Stimulated activated CD4-positive, alpha-beta T cell treated with anti-CD3 and anti-CD28 coated beads, Interleukin-2, amount 100 ng/mL, for 48 hours (primary cell): ENCODE results near the gene NOS3.
"Not testable (repeated sequence)": the region's sequence is repeated elsewhere in the genome, so short reads cannot be mapped to it uniquely, and the experiment has no call there.

ENCODE experiments used
- DNase-seq, 2 donors: peaks; one replicate each; pipeline ENCODE4 v3.0.0-alpha.2; 2020

Gene NOS3

DNA sequence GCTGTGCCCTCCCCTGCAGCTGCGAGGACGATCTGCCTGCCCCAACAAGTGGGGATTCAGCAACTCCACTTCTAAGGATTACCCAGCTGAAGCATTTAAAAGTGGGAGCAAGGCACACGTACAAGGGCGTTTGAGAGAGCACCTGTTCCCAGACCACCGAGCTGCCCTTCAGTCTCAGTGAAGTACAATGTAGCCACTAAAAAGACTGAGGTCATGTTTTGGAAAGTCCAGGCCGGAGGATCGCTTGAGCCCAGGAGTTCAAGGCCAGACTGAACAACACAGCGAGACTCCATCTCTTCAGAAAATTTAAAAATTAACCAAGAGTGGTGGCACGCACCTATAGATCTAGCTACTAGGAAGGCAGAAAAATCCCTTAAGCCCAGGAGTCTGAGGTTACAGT lies 14.7 kb downstream of the NOS3 start:
- no peak for DNase-seq

DNA sequence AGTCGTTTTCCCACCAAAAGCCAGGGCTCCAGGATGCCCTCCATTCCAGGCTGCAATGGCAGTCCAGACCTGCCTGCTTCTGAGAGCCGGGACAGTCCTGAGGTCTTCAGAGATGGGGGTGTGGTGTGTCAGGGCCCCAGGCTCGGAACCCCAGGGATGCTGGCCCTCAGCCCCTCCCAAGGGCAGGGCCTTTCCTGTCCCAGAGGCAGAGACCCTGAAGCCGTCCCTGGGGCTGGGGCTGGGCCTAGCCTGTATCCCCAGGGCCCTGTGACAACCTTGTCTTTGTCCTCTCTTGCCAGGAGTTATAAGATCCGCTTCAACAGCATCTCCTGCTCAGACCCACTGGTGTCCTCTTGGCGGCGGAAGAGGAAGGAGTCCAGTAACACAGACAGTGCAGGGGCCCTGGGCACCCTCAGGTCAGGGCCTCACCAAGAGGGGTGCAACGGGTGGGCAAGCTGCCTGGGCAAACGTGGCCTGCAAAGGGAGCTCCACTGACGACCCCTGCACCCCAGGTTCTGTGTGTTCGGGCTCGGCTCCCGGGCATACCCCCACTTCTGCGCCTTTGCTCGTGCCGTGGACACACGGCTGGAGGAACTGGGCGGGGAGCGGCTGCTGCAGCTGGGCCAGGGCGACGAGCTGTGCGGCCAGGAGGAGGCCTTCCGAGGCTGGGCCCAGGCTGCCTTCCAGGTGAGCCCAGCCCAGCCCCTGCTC lies 15.9 kb downstream of the NOS3 start:
- no peak for DNase-seq

DNA sequence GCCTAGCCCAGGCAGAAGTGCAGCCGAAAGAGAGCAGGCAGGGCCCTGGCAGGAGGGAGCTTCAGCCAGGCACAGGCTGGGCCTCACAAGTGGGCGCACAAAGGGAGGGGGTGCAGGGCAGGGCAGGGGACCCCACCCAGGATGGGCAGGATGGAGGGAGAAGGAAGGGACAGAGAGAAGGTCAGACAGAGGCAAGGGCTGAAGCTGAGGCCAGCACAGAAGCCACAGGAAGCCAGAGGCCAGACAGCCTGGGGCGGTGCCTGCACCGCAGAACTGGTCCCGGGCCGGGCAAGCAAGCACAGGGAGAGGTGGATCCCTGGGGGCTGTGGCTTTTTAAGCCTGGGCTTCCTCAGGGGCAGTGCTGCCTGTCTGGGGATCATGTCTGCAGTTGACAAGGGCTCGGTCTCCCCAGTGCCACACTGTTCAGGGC lies 16.7 kb downstream of the NOS3 start:
- DNase-seq: no peak

DNA sequence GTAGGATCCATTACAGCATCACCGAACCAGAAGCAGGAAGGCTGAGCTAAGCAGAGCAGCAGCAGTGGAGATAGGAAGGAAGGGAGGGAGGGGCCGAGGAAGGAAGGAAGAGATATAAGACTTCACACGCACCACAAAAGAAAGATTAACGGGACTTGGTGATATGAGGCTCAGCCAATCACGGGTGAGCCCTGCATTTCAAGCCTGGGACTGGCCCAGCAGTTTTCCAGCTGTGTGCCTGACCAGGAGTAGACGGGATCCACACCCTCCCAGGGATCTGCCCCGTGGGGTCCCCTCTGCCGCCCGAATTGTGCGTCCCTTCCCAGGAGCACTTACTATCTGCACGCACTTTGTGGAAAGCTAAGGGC lies 17.3 kb downstream of the NOS3 start:
- no peak for DNase-seq

DNA sequence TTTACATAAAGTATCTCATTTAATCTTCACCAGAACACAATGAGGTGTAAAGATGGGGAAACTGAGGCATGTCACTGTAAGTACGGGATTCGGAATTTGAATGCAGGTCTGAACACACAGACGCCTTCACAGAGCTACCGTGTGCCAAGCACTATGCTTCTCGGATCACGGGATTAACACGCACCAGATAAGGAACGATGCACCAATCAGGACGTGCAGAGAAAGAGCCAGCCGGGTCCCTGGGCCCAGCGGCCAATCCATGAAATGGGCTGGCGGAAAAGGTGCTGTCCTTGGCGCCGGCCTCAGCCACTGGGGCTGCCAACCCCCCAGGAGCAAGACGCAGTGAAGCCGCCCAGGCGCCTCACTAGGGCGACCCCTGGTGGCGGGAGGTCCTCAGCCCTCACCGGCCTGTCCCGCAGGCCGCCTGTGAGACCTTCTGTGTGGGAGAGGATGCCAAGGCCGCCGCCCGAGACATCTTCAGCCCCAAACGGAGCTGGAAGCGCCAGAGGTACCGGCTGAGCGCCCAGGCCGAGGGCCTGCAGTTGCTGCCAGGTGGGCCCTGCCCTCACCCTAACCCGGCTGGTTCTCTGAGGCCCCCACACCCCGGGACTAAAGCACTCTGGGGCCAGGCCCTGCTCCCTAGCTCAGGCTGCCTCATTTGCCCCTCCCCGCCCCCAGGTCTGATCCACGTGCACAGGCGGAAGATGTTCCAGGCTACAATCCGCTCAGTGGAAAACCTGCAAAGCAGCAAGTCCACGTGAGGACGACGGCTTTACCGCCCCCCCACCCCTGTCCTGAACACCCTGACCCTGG lies 17.9 kb downstream of the NOS3 start:
- peak; percentile 83 to 90 for DNase-seq

DNA sequence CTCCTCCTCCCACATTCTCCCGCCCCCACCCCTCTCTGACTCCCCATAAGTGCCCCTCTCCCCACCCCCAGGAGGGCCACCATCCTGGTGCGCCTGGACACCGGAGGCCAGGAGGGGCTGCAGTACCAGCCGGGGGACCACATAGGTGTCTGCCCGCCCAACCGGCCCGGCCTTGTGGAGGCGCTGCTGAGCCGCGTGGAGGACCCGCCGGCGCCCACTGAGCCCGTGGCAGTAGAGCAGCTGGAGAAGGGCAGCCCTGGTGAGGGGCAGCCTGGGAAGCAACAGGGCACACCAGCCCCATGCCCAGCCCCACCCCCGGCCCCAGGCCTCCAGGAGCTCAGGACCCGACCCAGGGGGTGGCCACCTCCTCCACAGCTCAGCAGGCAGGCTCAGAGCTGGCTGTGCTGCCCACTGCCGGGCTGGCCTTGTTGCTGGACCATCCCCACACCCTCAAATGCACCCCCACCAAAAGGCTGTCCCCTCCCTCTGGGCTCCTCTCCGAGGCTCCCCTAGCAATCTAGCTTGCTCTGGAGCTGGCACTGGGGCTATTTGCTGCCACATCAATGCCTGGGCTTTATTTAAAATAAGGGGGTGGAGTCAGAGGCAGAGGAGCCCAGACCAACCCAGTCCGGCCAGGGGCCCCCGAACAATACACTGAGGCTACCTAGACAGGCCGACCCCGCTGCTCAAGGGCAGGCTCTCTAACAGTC lies 18.7 kb downstream of the NOS3 start:
- no peak for DNase-seq

DNA sequence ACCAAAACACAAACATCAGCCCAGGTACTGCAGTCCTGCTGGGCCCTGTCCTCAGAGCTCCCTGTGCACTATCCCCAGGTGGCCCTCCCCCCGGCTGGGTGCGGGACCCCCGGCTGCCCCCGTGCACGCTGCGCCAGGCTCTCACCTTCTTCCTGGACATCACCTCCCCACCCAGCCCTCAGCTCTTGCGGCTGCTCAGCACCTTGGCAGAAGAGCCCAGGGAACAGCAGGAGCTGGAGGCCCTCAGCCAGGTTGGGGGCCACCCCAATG lies 19.2 kb downstream of the NOS3 start:
- no peak for DNase-seq

DNA sequence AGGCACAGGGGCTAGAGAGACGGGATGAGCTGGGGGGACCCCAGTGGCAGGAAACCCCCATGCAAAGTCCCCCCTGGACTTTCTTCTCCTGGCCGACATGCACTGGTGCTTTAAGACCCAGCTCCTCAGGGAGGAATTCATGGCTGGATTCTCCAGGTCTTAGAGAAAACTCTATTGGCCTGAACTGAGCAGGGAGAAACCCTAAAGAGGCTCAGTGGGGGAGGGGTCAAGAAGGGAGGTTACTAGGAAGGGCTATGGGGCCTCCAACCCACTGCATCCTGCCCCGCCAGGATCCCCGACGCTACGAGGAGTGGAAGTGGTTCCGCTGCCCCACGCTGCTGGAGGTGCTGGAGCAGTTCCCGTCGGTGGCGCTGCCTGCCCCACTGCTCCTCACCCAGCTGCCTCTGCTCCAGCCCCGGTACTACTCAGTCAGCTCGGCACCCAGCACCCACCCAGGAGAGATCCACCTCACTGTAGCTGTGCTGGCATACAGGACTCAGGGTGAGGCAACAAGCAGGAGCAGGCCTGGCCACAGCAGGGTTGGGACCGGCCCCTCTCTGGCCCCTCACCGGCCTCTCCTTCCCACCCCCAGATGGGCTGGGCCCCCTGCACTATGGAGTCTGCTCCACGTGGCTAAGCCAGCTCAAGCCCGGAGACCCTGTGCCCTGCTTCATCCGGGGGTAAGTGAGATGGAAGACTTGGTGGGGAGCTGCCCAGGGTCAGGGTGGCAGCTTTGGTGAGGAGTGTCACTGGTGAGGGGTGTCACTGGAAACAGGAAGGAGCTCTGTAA lies 19.7 kb downstream of the NOS3 start:
- DNase-seq: no peak

DNA sequence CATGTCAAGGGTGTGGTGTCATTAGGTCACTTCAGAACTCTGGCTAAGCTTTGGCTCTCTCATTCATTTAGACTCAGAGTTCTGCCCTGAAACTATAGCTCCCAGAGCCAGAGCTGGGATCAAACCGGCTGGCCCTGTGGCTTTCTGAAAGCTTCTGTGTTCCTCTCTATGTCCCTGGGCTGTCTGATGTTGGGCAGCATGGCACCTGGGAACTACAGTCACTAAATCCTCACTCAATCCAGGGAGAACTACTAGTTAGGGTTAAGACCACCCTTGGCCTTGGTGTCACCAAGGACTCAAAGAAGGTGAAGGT lies 20.2 kb downstream of the NOS3 start:
- no peak for DNase-seq

DNA sequence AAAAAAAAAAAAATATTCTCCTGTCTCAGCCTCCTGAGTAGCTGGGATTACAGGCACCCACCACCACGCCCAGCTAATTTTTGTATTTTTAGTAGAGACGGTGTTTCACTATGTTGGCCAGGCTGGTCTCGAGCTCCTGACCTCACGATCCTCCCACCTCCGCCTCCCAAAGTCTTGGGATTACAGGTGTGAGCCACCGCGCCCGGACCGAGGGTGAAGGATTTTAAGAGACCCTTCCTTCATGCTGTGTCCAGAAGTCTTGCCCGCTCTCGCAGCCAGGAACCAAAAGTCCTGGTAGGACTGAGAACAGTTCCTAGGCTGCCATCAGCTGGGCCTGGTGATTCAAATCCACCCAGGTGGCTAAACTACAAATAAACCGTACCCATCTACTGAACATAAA lies 20.8 kb downstream of the NOS3 start:
- DNase-seq: not testable (repeated sequence)

DNA sequence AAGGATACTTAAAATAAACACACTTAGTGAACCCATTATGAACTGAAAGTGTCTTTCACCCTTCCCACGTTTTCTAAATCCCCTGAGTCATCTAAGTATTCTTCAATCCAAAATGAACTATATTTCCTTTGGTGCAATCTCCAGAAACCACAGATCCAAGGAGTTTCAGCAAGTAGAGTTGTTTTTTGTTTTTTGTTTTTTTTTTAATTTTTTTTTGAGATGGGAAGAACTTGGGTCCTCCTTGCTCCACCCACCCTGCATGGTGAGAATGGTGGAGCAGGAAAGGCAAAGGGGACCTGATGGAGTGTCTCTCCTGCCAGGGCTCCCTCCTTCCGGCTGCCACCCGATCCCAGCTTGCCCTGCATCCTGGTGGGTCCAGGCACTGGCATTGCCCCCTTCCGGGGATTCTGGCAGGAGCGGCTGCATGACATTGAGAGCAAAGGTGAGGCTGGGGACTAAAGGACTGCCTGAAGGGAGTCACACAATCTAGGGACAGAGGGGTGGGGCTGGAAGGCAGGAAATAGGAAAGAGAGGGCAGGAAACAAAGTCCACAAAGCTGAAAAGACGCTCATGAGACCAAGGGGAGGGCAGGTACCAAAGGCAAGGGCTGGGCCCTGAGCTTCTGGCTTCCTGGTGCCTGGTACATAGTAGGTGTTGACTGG lies 21.3 kb downstream of the NOS3 start:
- no peak for DNase-seq

DNA sequence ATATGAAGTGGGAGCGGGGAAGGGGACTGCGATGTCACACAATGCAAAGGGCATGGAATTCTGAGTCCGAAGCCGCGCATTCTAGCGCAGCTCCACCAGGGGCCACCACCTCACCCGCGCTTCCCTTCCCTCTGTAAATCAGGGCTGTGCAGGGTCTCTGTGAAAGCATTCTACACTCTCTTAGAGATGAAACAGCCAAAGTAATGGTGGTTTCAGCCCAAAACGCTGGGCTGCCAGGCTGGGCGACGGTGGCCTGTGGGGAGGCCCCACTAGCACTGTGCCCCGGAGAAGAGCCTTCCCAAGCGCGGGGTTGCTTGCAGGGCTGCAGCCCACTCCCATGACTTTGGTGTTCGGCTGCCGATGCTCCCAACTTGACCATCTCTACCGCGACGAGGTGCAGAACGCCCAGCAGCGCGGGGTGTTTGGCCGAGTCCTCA lies 22.1 kb downstream of the NOS3 start:
- DNase-seq: no peak

DNA sequence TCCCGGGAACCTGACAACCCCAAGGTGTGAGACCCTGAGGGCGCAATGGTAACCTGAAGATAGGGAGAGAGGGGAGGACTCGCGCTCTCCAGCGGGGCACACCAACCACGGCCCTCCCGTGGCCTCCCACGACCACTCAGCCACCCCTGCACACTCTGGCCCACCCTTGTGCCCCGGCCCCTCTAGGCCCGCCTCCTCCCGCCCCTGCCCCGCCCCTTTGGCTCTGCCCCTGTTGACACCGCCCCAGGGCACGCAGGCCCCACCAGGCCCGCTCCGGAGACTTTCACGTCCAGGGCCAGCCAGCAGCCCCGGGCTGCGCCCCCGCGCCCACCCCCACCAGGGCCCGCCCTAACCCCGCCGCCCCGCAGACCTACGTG lies 22.5 kb downstream of the NOS3 start:
- DNase-seq: no peak

DNA sequence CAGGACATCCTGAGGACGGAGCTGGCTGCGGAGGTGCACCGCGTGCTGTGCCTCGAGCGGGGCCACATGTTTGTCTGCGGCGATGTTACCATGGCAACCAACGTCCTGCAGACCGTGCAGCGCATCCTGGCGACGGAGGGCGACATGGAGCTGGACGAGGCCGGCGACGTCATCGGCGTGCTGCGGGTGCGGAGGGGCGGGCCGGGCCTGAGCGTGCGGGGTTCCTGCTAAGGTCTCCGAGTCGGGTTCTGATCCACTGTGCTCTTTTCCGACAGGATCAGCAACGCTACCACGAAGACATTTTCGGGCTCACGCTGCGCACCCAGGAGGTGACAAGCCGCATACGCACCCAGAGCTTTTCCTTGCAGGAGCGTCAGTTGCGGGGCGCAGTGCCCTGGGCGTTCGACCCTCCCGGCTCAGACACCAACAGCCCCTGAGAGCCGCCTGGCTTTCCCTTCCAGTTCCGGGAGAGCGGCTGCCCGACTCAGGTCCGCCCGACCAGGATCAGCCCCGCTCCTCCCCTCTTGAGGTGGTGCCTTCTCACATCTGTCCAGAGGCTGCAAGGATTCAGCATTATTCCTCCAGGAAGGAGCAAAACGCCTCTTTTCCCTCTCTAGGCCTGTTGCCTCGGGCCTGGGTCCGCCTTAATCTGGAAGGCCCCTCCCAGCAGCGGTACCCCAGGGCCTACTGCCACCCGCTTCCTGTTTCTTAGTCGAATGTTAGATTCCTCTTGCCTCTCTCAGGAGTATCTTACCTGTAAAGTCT lies 23.1 kb downstream of the NOS3 start:
- DNase-seq: peak; percentile 77

DNA sequence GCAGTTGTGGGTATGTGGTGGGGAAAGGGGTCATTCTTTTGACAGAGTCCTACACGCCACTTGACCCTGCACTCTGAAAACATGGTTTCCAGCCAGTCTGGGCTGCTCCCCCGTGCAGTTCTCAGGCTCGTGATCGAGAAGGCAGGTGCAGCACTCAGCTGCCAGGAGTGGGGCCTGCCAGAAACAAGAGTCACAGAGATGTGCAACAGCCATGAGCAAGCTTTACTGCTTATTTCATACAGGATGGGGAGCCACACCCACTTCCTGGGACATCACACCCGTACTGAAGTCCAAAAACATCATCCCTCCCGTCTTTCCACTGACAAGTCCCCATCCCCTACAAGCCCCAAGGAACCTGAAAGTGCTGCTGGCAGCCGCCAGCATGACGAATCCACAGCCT lies 24.1 kb downstream of the NOS3 start:
- no peak for DNase-seq

DNA sequence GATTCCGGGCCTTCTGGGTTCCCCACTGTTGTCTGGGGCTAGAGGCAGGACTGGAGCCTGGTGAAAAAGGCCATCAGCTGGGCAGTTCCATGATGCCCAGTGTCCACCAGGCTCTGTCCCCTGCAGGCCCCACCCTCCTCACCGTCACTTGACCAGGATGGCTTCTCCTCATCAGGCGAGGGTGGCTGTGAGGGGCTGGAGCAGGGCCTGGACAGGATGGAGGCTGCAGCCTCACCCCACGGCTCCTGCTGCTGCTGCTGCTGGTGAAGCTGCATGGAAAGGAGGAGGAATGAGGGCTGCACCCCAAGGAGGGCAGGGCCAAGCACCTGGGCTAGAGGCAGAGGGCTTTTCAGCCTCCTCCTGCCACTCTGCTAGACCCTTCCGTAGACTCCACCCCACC lies 25.1 kb downstream of the NOS3 start:
- DNase-seq: no peak

DNA sequence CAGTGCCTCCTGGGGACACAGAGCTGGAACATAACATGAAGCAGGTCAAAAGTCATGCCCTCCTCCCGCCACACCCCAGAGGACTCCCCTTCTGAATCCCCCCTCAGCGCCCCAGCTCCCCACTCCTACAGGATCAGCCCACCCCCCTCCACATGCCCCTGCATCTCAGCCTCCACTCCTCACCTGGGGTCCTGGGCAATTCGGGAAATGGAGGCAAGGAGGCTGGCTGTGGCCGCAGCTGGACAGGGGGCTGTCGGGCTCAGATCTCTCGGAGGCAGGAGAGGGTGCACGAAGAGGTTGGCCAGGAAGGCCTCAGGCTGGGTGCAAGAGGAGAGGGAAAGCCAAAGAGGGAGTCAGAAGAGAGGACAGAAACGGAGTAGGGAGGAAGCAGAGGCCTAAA lies 25.7 kb downstream of the NOS3 start:
- DNase-seq: no peak

DNA sequence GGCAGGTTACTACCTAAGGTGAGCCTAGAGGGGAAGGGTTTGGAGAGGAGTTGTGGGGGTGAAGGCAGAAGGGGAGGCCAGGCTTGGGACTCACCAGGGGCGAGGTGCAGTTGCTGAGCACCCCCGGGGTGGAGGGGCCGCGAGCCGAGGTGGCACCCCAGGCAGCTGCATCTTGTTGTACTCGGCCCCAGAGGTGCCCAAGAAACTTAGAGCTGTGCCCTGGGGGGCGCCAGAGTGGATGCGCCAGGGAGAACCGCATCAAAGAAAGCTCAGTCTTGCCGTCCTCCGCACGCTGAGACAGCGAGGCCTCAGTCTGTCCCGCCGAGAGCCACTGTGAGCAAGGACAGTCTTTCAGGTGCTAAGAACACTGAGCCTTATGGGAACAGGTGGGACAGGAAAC lies 26.1 kb downstream of the NOS3 start:
- DNase-seq: no peak

DNA sequence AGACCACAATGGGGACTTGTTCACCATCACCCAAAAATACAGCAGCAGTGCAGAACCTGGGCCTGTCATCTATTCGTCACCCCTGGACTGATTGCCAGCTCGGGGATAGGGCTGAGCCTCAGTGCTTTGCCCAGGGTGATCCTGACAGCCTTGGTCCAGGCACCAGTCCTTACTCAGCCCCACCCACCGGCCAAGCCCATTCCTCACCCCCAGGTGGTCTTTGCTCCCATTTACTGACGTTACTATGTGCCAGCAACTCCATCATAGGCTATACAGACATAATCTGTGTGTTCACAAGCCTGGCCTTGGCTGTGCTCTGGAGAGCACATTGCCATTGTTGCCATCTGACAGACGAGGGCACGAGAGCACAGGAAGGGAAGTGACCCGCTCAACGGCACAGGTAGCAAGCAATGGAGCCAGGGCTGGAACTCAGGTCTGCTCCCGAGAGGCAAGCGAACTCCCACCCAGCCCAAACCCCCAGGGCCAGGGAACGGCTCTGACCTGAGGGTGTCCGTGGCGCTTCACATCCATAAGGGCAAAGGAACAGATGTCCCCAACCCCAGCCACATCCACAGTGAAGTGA lies 26.6 kb downstream of the NOS3 start:
- DNase-seq: no peak

DNA sequence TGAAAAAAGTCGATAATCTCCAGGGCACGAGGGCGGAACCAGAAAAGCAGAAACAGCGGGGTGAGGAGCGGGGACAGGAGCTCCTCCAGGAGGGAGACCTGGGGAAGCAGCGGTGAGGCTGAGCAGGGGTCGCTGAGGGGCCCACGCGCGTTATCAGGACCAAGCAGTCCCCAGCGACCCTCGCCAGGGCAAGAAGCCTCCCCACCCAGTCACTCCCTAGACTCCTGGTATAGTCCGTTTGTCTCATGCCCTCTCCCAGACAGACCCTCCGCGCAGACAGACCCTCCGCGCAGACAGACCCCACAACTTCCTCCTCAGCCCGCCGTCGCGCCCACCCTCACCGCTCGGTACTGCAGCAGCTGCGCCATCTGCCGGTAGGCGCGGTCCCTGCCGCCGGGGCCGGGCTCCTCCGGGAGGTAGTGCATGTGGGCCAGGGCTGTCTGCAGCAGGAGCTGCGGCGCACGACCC lies 27.2 kb downstream of the NOS3 start:
- peak; percentile 78 to 90 for DNase-seq

DNA sequence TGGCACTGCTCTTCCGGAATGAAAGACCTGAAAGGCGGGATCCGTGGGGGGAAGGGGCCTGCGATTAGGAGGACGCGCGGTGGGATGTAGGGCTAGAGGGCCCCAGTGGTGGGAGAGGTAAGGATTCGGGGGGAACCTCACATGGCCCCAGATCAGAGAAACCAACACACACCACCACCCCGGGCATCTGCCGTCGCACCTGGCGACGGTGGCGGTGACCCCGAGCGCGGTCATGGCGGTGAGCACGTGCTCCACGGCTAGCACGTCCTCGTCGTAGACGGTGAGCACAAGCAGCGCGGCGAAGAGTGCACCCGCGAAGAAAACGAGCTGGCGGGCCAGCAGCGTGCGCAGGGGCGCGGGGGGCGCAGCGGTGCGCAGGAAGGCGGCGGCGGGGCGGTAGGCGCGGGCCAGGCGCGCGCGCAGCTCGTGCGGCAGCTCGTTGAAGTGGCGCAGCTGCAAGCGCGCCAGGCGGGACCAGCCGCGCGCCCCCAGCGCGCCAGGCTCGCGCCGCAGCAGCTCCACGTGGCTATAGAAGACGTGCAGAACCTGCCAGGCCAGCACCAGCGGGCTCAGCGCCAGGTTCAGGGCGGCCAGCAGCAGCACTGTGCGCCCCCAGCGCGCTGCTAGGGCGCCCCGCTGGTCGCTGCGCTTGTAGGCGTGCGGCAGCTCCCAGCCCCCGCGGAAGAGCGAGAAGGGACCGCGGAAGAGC lies 27.8 kb downstream of the NOS3 start:
- DNase-seq: no peak
